HG03039 (cell line): ENCODE results near the gene IL22RA2.
"Not testable (repeated sequence)": the region's sequence is repeated elsewhere in the genome, so short reads cannot be mapped to it uniquely, and the experiment has no call there.

Experiments
- ATAC-seq: cut with Tn5 transposase; IDR thresholded peaks from one replicate; pipeline ENCODE4 v1.9.1; 2021; ENCODE audit warnings: mild to moderate bottlenecking, moderate library complexity; ENCODE audit not compliant: unreplicated experiment

The IL22RA2 gene

GRCh38 chr6:137126875-137127485, 46.5 kb downstream of the IL22RA2 start:
- ATAC-seq, result no peak

GRCh38 chr6:137123078-137123477, 50.4 kb downstream of the IL22RA2 start:
- no peak for ATAC-seq

- ATAC-seq, result no peak
These were observed 50.8 kb downstream of the IL22RA2 start for GRCh38 chr6:137122612-137123011.

- no peak for ATAC-seq
These were observed 51.9 kb downstream of the IL22RA2 start for GRCh38 chr6:137121401-137121997.

- no peak for ATAC-seq
These were observed 52.7 kb downstream of the IL22RA2 start for GRCh38 chr6:137120748-137121147.

GRCh38 chr6:137119196-137120104, 54.0 kb downstream of the IL22RA2 start:
- ATAC-seq, result no peak

- ATAC-seq, result no peak
These were observed 55.9 kb downstream of the IL22RA2 start for GRCh38 chr6:137117581-137117980.

- no peak for ATAC-seq
These were observed 56.6 kb downstream of the IL22RA2 start for GRCh38 chr6:137116807-137117206.

- no peak for ATAC-seq
These were observed 57.8 kb downstream of the IL22RA2 start for GRCh38 chr6:137115658-137116057.

GRCh38 chr6:137112067-137112355, 61.4 kb downstream of the IL22RA2 start:
- no peak for ATAC-seq

- ATAC-seq, result no peak
These were observed 62.0 kb downstream of the IL22RA2 start for GRCh38 chr6:137111296-137112066.

GRCh38 chr6:137107767-137108105, 65.7 kb downstream of the IL22RA2 start:
- no peak for ATAC-seq

GRCh38 chr6:137107047-137107766, 66.2 kb downstream of the IL22RA2 start:
- not testable (repeated sequence) for ATAC-seq

GRCh38 chr6:137106183-137106582, 67.3 kb downstream of the IL22RA2 start:
- no peak for ATAC-seq

GRCh38 chr6:137105375-137105774, 68.1 kb downstream of the IL22RA2 start:
- no peak for ATAC-seq

GRCh38 chr6:137104926-137105325, 68.5 kb downstream of the IL22RA2 start:
- ATAC-seq, result no peak

GRCh38 chr6:137102851-137103492, 70.5 kb downstream of the IL22RA2 start:
- ATAC-seq, result peak; percentile 92

GRCh38 chr6:137102050-137102848, 71.2 kb downstream of the IL22RA2 start:
- peak; percentile 7 for ATAC-seq

GRCh38 chr6:137099689-137100403, 73.6 kb downstream of the IL22RA2 start:
- ATAC-seq, result no peak
